ENCODE results near the gene EIF2S2. TPM values are rescaled to one million over a fixed set of nuclear protein-coding genes. Genes with fewer than 3 reads are reported as not detected.

Gene EIF2S2
- total RNA-seq, 1 experiment from 2014 or later, result 121 TPM

GRCh38 chr20:34061695-34062094, 50.3 kb downstream of the EIF2S2 start:
- Histone ChIP-seq H3K79me2 (ENCODE audit: insufficient read depth, low read length) (peaks cover 55% of the 10 kb centered on the region), H4K20me1 (ENCODE audit: insufficient read depth) (no peaks in the 10 kb centered on the region), H3K4me3 (replicated peaks in 1 of 2; ENCODE audit: low read depth in 1 of 2, low read length in 2 of 2) (no peak overlapping the region), H3K36me3 (ENCODE audit: control insufficient read depth in 1 of 2, insufficient read depth in 2 of 2, low read length in 2 of 2) (no peaks in the 10 kb centered on the region), H3K9ac (ENCODE audit: low read length) (no peak overlapping the region), H3K4me2 (ENCODE audit: low read length) (no peak overlapping the region), H3K27me3 (ENCODE audit: insufficient read depth, low read length) (no peaks in the 10 kb centered on the region), H2AFZ (ENCODE audit: low read depth, low read length, poor library complexity, severe bottlenecking) (no peak overlapping the region), H3K27ac (ENCODE audit: low read depth, low read length) (no peak overlapping the region), H3K4me1 (ENCODE audit: control insufficient read depth in 1 of 2, insufficient read depth in 2 of 2, low read length in 2 of 2) (no peaks in the 10 kb centered on the region), H3K9me2 (ENCODE audit: insufficient read depth) (no peaks in the 10 kb centered on the region), H3K9me3 (ENCODE audit: control insufficient read depth in 1 of 2, insufficient read depth in 1 of 2, low read depth in 1 of 2, low read length in 2 of 2) (no peaks in the 10 kb centered on the region)
- ChIA-PET POLR2A (no interaction called here), RAD21 (ENCODE audit: low non-redundant PET in 1 of 2, low total read pairs in 2 of 2, uncharacterized antibody in 2 of 2, unreplicated experiment in 2 of 2) (no interaction called here), CTCF (no interaction called here)
- TF ChIP-seq EZH2phosphoT487 (IDR thresholded peaks at IDR 0.05; ENCODE audit: borderline replicate concordance) (no peak), ELF1 (IDR thresholded peaks at IDR 0.05; ENCODE audit: borderline replicate concordance, low read depth) (no peak), ZFX (IDR thresholded peaks at IDR 0.05) (no peak), EGR1 (IDR thresholded peaks at IDR 0.05; ENCODE audit: low read depth) (no peak), POLR2AphosphoS5 (IDR thresholded peaks at IDR 0.05; ENCODE audit: low read depth, low read length) (no peak), JUND (IDR thresholded peaks at IDR 0.05) (no peak)
- TF ChIP-seq, protein P1, sequence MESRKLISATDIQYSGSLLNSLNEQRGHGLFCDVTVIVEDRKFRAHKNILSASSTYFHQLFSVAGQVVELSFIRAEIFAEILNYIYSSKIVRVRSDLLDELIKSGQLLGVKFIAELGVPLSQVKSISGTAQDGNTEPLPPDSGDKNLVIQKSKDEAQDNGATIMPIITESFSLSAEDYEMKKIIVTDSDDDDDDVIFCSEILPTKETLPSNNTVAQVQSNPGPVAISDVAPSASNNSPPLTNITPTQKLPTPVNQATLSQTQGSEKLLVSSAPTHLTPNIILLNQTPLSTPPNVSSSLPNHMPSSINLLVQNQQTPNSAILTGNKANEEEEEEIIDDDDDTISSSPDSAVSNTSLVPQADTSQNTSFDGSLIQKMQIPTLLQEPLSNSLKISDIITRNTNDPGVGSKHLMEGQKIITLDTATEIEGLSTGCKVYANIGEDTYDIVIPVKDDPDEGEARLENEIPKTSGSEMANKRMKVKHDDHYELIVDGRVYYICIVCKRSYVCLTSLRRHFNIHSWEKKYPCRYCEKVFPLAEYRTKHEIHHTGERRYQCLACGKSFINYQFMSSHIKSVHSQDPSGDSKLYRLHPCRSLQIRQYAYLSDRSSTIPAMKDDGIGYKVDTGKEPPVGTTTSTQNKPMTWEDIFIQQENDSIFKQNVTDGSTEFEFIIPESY (IDR thresholded peaks at IDR 0.05; ENCODE audit: extremely low read depth, insufficient replicate concordance, low read length), result no peak
- TF ChIP-seq, protein P2, sequence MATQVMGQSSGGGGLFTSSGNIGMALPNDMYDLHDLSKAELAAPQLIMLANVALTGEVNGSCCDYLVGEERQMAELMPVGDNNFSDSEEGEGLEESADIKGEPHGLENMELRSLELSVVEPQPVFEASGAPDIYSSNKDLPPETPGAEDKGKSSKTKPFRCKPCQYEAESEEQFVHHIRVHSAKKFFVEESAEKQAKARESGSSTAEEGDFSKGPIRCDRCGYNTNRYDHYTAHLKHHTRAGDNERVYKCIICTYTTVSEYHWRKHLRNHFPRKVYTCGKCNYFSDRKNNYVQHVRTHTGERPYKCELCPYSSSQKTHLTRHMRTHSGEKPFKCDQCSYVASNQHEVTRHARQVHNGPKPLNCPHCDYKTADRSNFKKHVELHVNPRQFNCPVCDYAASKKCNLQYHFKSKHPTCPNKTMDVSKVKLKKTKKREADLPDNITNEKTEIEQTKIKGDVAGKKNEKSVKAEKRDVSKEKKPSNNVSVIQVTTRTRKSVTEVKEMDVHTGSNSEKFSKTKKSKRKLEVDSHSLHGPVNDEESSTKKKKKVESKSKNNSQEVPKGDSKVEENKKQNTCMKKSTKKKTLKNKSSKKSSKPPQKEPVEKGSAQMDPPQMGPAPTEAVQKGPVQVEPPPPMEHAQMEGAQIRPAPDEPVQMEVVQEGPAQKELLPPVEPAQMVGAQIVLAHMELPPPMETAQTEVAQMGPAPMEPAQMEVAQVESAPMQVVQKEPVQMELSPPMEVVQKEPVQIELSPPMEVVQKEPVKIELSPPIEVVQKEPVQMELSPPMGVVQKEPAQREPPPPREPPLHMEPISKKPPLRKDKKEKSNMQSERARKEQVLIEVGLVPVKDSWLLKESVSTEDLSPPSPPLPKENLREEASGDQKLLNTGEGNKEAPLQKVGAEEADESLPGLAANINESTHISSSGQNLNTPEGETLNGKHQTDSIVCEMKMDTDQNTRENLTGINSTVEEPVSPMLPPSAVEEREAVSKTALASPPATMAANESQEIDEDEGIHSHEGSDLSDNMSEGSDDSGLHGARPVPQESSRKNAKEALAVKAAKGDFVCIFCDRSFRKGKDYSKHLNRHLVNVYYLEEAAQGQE (IDR thresholded peaks at IDR 0.05; ENCODE audit: low read depth), result no peak
- TF ChIP-seq, protein P3, sequence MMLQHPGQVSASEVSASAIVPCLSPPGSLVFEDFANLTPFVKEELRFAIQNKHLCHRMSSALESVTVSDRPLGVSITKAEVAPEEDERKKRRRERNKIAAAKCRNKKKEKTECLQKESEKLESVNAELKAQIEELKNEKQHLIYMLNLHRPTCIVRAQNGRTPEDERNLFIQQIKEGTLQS (IDR thresholded peaks at IDR 0.05), result no peak
- ATAC-seq, result no peak
- intact Hi-C loops (cut with micrococcal nuclease), result loop anchor here (10.0 kb wide), 1 partner anchor 267 kb away; no protein-coding TSS in a partner anchor
- DNase-seq (ENCODE audit: low read depth, low spot score), result no peak
- BruUV-seq (replicated peaks), result no TSS peak

Measured in HCT116 (cell line).